Mesothelial cell of epicardium (in vitro differentiated cells): ENCODE measurements around the gene WDFY2. TPM values are rescaled to one million over a fixed set of nuclear protein-coding genes. Genes with fewer than 3 reads are reported as not detected.

Source experiments
- DNase-seq, 2 experiments: peaks; one replicate each; pipeline ENCODE4 v3.0.0; 2021; ENCODE audit warnings: low spot score in 2 of 2; ENCODE audit not compliant: unreplicated experiment in 2 of 2
- H3K27ac Mint-ChIP-seq: 2 replicates; pipeline ENCODE4 v1.8.0; 2021; ENCODE audit warnings: mixed read lengths
- H3K27me3 Mint-ChIP-seq: 2 replicates; pipeline ENCODE4 v1.8.0; 2021; ENCODE audit warnings: low read depth, mixed read lengths
- H3K36me3 Mint-ChIP-seq: 2 replicates; pipeline ENCODE4 v1.8.0; 2021; ENCODE audit warnings: mixed read lengths
- H3K4me1 Mint-ChIP-seq: 2 replicates; pipeline ENCODE4 v1.8.0; 2021; ENCODE audit warnings: mixed read lengths
- H3K4me3 Mint-ChIP-seq: 2 replicates; pipeline ENCODE4 v1.8.0; 2021; ENCODE audit warnings: mild to moderate bottlenecking, moderate library complexity, mixed read lengths
- H3K9me3 Mint-ChIP-seq: 2 replicates; pipeline ENCODE4 v1.8.0; 2021; ENCODE audit warnings: mixed read lengths
- total RNA-seq: library from RNA; stranded (reverse); gene quantifications from 3 replicates; pipeline ENCODE4 v1.2.1, GENCODE V29; 2021
- TF ChIP-seq, protein P1 (sequence below): fragments of 200-600 bp; sonication (generic); IDR thresholded peaks from one replicate; pipeline ENCODE4 v1.5.0; 2021; ENCODE audit warnings: antibody characterized with exemption; ENCODE audit not compliant: unreplicated experiment

Gene WDFY2
- total RNA-seq, 1 donor from 2014 or later = 12.1 TPM

DNA sequence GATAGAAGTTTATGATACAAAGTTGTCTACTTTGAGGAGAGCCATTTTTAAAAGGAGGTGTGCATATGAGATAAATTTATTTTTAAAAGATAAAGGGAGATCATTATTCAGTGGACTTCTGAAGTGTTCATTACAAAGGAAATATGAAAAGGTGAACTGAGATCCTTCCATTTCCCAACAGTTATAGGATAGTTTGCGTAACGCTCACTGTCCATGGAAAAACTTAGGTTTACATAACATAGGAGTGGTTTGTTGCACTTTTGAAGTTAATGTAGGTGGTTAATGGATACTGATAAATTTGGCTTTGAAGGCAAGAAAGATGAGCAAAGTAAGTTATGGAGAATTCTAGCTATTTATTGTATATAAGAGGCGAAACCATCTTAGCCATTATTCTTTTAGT is 92.5 kb downstream of the WDFY2 start:
- Mint-ChIP-seq H3K4me1 (peaks cover 46% of the 10 kb centered on the region), H3K27me3 (no peaks in the 10 kb centered on the region), H3K36me3 (peaks cover 8% of the 10 kb centered on the region), H3K9me3 (peaks cover 10% of the 10 kb centered on the region), H3K27ac (no peak overlapping the region), H3K4me3 (no peak overlapping the region)
- TF ChIP-seq, protein P1, sequence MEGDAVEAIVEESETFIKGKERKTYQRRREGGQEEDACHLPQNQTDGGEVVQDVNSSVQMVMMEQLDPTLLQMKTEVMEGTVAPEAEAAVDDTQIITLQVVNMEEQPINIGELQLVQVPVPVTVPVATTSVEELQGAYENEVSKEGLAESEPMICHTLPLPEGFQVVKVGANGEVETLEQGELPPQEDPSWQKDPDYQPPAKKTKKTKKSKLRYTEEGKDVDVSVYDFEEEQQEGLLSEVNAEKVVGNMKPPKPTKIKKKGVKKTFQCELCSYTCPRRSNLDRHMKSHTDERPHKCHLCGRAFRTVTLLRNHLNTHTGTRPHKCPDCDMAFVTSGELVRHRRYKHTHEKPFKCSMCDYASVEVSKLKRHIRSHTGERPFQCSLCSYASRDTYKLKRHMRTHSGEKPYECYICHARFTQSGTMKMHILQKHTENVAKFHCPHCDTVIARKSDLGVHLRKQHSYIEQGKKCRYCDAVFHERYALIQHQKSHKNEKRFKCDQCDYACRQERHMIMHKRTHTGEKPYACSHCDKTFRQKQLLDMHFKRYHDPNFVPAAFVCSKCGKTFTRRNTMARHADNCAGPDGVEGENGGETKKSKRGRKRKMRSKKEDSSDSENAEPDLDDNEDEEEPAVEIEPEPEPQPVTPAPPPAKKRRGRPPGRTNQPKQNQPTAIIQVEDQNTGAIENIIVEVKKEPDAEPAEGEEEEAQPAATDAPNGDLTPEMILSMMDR = no peak
- DNase-seq = no peak

- TF ChIP-seq, protein P1 = no peak
- Mint-ChIP-seq H3K4me1 (peaks cover 41% of the 10 kb centered on the region), H3K9me3 (no peaks in the 10 kb centered on the region), H3K27ac (no peak overlapping the region), H3K27me3 (no peaks in the 10 kb centered on the region), H3K4me3 (no peak overlapping the region), H3K36me3 (no peaks in the 10 kb centered on the region)
- DNase-seq = no peak
Measured at GRCh38 chr13:51678420-51678819, 94.2 kb downstream of the WDFY2 start.

DNA sequence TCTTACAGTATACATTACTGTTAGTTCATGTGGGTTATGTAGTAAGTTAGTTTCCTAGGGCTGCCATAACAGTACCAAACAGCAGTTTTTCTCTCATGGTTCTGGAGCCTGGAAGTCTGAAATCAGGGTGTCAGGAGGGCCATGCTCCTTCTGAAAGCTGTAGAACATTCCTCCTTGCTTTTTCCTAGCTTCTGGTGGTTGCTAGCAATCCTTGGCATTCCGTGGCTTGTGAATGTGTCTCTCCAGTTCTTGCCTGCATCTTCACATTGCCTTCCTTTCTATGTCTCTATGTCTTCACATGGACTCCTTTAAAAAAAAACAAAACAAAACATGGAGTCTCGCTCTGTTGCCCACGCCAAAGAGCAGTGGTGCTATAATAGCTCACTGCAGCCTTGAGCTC is 95.4 kb downstream of the WDFY2 start:
- Mint-ChIP-seq H3K27me3 (no peaks in the 10 kb centered on the region), H3K9me3 (no peaks in the 10 kb centered on the region), H3K4me1 (peaks cover 29% of the 10 kb centered on the region), H3K36me3 (no peaks in the 10 kb centered on the region), H3K27ac (no peak overlapping the region), H3K4me3 (no peak overlapping the region)
- no peak for DNase-seq
- TF ChIP-seq, protein P1 = no peak

DNA sequence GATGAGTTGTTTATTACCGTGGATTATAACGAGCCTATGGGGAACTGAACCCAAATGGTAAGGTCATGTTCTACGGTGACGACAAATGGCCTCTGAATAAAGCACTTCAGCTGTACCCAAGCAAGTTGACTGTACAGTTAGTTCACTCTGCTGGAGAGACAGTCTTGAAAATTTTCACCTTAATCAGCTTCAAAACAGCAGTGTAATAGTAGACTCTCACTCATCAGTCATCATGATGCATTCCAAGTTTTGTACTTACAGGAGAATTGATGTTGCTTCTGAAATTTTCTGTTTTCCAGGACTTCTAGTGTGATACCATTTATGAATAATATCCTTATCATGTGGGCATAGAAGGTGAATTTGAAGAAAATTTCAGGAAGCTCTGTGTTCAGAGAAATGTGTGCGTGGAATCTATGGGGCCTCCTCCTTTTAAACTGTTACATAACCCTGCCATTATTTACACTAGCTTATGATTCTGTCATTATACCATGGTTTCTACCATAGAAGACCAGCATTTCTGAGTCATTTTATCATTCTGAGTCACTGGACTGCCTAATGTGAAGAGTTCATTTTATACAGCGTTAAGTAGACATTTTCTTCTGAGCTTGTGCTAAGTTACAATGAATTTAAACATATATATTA is 96.9 kb downstream of the WDFY2 start:
- no peak for DNase-seq
- H3K36me3 Mint-ChIP-seq = no peaks in the 10 kb centered on the region
- no peaks in the 10 kb centered on the region for H3K27me3 Mint-ChIP-seq
- H3K4me1 Mint-ChIP-seq = peaks cover 14% of the 10 kb centered on the region
- no peaks in the 10 kb centered on the region for H3K9me3 Mint-ChIP-seq
- TF ChIP-seq, protein P1 = no peak
- H3K4me3 Mint-ChIP-seq = no peak overlapping the region
- peak overlapping the region; percentile 41 for H3K27ac Mint-ChIP-seq

DNA sequence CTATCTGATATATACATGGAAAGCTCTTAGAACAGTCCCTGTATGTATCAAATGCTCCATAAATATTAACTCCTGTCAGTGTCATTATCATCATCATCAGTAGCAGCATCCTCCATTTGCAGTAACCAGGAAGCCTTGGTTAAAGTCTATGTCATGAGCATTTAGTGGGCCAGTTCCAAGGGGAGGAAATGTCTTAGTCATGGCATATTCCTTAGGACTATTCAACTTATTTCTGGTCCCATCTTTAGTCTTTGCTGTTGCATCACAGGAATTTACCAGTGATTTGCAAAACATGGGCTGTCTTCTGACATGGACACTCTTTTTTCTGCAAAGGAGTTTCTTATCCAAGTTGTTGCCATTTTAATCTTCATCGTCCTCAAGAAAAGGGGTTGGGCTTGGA is 98.4 kb downstream of the WDFY2 start:
- no peak overlapping the region for H3K27ac Mint-ChIP-seq
- H3K36me3 Mint-ChIP-seq = no peaks in the 10 kb centered on the region
- TF ChIP-seq, protein P1 = no peak
- H3K4me1 Mint-ChIP-seq = peaks cover 13% of the 10 kb centered on the region
- H3K4me3 Mint-ChIP-seq = no peak overlapping the region
- no peaks in the 10 kb centered on the region for H3K9me3 Mint-ChIP-seq
- H3K27me3 Mint-ChIP-seq = no peaks in the 10 kb centered on the region
- DNase-seq = no peak

- Mint-ChIP-seq H3K36me3 (no peaks in the 10 kb centered on the region), H3K4me1 (peaks cover 14% of the 10 kb centered on the region), H3K27me3 (no peaks in the 10 kb centered on the region), H3K9me3 (no peaks in the 10 kb centered on the region), H3K4me3 (no peak overlapping the region), H3K27ac (no peak overlapping the region)
- no peak for DNase-seq
- TF ChIP-seq, protein P1 = no peak
Measured at GRCh38 chr13:51683597-51683996, 99.3 kb downstream of the WDFY2 start.
